HG03159 (cell line): ENCODE results near the gene ADAMTS2.
"Not testable (repeated sequence)": the region's sequence is repeated elsewhere in the genome, so short reads cannot be mapped to it uniquely, and the experiment has no call there.

Experiments
- ATAC-seq: cut with Tn5 transposase; IDR thresholded peaks from one replicate; pipeline ENCODE4 v1.9.1; 2021; ENCODE audit warnings: mild to moderate bottlenecking, moderate library complexity; ENCODE audit not compliant: unreplicated experiment

ADAMTS2 gene

GRCh38 chr5:179120421-179120861 lies 224.8 kb downstream of the ADAMTS2 start:
- ATAC-seq, result no peak

DNA sequence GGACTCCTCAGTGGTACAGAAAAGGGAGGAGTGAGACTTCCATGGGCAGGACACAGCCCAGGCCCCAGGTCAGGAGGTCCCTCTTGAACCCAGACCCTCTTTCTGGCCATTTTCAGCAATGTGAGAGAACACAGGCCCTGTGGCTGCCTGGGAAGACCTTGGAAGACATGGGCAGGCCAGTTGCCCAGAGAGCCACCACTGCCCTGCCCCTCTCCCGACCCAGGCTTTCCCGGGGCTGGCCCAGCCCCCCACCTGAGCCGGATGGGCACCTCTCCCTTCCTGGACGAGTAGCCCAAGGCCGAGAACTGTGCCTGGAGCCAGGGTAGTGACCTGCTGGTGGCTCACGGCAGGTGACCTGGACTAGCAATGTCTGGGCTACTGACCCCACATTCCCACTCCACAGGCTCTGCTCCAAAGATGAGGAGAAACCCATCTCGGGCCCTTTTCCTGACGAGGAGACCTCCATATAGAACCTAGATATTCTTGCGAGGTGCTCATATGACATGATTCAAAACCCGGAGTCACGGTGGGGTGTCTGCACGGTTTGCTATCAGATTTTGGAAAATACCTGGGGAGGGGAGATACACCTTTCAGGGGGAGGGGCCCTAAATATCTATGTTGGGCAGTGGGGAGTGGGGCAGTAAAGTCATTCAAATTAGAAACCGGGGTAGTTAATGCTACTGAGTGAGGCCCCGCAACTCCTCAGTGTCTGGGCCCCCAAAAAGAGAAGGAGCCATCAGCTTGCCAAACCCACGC lies 225.7 kb downstream of the ADAMTS2 start:
- ATAC-seq, result no peak

DNA sequence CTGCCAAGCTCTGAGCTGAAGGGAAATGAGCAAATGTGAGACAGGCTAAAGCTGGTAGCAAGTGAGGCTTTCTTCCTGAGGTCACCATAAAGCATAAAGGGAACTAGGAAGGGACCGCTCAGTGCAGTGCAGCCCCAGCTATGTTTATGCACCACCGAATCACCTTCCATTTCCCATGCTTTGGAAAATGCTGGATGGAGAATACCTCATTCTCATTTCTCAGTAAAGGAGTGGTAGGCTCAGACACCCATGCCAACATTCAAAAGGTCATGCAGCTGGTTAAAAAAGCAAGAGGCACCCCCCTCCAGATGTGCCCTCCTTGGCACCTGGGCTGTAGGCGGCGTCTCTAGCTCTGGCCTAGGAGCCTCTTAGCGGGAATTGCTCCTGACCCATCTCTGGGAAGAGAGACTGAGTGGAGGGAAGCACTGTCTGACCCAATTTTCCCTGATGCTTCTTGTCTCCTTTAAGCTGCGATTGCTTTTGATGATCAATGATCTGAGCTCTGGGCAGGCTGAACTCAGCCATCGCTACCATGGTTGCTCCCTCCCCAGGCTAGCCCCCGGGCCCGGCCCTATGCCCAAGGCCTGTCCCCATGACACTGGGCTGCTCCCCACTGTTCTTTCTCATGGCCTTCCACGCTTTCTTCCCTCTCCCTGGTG lies 226.4 kb downstream of the ADAMTS2 start:
- ATAC-seq, result no peak

DNA sequence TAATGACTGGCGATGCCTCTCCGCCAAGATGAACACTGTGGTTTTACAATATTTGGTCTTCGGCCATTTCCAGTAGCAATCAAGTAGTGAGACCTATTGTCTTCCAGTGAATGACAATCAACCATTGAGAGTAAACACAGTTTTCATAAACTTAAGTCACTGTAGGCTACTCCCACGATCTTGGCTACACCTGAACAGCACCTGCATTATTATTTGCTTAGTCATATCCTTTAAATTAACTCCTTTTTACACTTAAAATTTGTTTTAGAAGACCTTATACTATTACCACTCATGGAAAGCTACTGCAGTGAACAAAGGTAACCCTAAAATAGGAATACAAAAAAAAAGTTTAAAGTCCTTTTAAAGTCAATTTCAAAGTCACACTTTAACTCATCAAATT lies 226.9 kb downstream of the ADAMTS2 start:
- ATAC-seq, result no peak

- ATAC-seq, result no peak
Observed at GRCh38 chr5:179115845-179116524, 229.3 kb downstream of the ADAMTS2 start.

- ATAC-seq, result no peak
Observed at GRCh38 chr5:179115307-179115706, 230.0 kb downstream of the ADAMTS2 start.

- no peak for ATAC-seq
Observed at GRCh38 chr5:179114756-179115155, 230.5 kb downstream of the ADAMTS2 start.

DNA sequence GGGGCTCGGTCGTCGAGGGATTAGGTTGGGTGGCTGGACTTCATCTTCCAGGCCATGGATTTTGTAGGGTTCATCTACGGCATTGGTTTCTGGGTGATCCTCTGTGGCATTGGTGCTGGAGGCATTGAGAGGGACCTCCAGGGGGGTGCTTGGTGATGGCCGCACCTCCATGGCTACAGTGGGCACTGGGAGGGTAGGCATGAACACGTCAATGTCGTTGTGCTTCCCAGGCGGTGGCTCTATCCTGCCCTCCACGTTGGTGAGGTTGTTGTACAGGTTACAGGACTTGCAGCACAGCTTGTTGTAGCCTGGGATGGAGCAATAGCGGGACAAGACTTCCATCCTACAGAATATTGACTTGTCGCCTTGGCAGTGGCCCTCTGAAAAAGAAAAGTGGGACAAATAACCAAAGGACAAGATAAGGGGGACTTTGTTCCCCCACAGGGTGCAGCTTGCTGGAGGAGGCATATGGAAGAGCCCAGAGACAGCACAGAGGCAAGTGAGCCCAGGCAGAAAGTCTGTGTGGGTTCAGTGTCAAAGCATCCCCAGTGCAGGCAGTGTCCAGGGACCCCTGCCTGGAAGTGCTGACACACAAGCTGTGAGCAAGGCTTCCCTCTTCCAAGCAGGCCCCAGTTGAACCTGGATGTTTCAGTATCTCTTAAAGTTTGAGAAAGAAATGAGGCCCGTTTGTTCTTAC lies 231.2 kb downstream of the ADAMTS2 start:
- ATAC-seq, result no peak

GRCh38 chr5:179113143-179113530 lies 232.1 kb downstream of the ADAMTS2 start:
- ATAC-seq, result no peak

- no peak for ATAC-seq
Observed at GRCh38 chr5:179112469-179113142, 232.7 kb downstream of the ADAMTS2 start.

DNA sequence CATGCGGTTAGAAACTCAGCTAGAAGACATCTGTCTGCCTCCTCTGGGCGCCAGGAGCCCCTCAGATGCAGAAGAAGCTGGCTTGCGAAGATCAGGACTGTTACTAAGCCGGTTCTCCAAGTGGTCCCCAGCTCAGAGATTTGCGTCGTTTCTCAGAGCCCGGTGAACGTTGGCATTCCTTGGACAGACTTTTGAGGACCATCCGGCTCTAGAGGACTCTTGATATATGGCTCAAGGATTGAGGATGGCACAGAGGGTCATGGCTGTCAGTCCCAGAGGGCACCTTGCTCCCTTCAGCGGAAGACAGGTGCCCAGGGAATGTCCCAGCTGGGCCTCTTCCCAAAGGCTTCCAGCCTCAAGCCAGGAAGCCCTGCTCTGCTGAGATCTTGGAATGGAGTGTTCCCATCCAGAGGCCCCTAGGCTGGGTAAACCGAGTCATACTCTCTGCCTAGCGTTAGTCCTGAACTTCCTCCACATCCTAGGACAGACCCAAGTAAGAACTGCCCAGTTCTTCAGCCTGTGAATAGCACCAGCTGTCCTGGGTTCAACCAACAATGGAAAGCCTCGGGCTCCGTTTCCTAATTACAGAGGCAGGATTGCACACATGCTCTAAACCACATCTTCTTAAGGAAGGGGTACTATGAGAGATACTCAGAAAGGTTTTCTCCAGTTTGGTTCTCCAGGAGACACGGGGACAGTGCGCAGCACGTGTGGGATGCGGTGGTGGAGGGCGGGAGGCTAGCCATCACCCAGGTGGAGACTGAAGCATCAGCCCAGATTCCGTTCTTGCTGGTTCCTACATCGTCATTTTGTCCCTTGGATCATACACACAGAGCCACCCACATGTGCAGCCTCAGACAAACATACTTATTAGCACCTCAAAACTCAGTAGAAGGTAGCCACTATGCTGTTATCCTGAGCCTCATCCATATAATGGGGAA lies 233.7 kb downstream of the ADAMTS2 start:
- no peak for ATAC-seq

DNA sequence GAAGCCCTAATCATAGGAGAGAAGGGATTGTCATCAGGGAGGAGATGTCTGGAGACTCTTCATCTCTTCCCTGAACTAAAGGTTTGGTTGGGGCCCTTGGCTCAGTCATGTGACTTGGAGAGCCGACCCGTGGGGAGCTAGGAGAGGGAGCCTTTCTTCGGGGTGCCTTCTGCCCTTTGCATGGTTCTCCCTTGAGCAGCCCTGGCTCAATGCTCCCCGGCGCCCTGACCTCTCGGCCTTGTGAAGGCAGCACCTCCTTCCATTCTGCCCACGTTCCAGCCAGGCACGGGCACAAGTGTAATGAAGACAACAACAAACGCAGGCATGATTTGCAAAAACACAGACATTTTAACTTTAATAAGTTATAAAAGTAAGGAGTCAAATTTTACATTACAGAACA lies 234.7 kb downstream of the ADAMTS2 start:
- ATAC-seq, result no peak

DNA sequence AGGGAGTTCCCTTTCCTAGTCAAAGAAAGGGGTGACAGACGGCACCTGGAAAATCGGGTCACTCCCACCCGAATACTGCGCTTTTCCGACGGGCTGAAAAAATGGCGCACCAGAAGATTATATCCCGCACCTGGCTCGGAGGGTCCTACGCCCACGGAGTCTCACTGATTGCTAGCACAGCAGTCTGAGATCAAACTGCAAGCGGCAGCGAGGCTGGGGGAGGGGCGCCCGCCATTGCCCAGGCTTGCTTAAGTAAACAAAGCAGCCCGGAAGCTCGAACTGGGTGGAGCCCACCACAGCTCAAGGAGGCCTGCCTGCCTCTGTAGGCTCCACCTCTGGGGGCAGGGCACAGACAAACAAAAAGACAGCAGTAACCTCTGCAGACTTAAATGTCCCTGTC lies 244.0 kb downstream of the ADAMTS2 start:
- ATAC-seq, result not testable (repeated sequence)

DNA sequence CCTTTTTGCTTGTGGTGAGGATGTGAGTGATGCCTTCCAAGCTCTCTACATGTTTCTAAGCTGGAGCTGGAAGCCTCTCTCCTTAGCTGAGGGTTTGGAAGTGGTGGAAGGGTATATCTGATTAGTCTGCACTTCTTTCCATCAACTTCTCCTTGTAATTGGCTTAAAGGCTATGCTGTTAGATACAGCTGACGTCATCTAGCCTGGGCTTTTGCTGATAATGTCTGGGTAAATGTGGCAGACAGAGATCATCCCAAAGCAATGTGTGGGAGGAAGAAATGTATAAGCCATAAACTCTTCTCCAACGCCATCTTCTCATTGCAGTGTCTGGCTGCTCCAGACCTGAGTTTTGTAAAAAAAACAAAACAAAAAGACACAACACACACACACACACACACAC lies 255.8 kb downstream of the ADAMTS2 start:
- no peak for ATAC-seq

DNA sequence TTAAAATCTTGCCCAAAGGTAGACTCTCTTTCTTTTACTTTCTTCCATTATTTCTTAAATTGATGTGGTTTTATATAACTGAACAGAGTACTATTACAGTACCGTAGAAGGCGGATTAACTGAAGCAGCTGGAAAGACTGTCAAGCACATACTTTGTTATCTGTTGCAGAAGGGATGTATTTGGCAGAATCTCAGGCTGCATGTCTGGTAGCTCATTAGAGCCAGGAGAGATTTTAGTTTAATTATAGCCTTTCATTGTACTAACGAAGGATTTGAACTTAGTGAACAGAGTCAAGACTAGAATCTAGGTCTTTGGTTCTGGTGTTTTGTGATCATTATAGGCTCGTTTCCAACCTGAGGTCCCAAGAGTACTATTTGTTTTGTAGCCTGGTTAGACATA lies 264.5 kb downstream of the ADAMTS2 start:
- ATAC-seq, result no peak

- no peak for ATAC-seq
Observed at GRCh38 chr5:179079165-179079987, 265.9 kb downstream of the ADAMTS2 start.

DNA sequence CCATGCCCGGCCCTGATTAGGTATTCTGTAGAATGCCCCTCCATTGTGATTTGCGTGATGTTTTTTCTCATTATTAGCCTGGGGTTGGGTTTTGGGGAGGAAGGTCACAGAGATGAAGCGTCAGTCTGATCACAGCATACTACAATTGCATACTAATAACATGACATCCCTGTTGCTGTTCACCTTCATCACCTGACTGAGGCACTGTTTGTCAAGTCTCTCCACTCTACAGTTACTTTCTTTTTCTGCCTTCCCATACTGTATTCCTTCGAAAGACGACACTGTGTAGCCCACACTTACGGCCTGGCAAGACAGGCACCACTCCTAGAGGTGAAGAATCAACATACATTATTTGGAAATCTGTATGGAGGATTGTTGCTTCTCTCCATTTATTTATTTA lies 279.6 kb downstream of the ADAMTS2 start:
- ATAC-seq, result no peak

DNA sequence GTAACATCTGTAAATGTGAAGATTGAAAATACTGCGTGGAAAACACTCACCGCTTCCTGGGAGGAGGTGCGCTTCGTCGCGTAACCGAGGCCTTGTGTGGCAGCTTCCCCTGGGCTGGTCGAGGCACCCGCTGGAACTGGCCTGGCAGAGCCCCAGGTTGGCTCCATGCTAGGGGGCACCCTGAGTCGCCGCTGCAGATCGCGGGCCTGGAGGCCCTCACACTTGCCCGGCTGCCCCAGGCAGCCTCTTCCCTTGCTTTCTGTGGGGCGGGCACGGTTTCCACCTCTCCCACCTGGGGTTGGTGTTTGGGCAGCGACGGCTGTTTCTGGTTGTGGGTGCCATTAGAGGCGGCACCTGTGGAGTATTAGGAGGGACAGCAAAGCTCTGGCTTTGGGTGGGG lies 284.2 kb downstream of the ADAMTS2 start:
- ATAC-seq, result no peak
